GM19238 (cell line): ENCODE results near the gene ZBTB8B.
"Not testable (repeated sequence)": the region's sequence is repeated elsewhere in the genome, so short reads cannot be mapped to it uniquely, and the experiment has no call there.

Experiments used
- DNase-seq: peaks from one replicate; pipeline ENCODE4 v3.0.0; 2011; ENCODE audit warnings: low spot score; ENCODE audit not compliant: insufficient read length

ZBTB8B gene

GRCh38 chr1:32468791-32469190 is 3.9 kb downstream of the ZBTB8B start:
- DNase-seq: no peak

GRCh38 chr1:32470431-32470830 is 5.6 kb downstream of the ZBTB8B start:
- no peak for DNase-seq

GRCh38 chr1:32470991-32471694 is 6.3 kb downstream of the ZBTB8B start:
- DNase-seq: no peak

- no peak for DNase-seq
Measured at GRCh38 chr1:32471695-32472362, 7.0 kb downstream of the ZBTB8B start.

- not testable (repeated sequence) for DNase-seq
Measured at GRCh38 chr1:32472966-32473365, 8.1 kb downstream of the ZBTB8B start.

DNA sequence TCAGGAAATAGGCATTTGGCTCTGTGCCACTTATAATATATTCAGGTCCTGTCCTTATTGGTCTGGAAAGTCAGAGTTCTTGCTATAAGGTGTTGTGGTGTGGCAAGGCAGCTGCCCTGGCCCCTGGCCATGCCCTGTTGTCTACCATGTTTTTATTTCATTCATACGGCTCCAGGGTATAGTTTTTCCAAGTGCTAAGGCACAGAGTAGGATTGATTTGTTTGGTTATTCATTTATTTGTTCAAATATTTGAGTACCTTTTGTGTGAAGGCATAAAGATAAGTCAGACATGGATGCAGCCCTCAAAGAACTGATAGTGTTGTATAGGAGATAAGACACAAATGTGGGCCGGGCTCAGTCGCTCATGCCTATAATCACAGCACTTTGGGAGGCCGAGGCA is 10.1 kb downstream of the ZBTB8B start:
- DNase-seq: no peak

DNA sequence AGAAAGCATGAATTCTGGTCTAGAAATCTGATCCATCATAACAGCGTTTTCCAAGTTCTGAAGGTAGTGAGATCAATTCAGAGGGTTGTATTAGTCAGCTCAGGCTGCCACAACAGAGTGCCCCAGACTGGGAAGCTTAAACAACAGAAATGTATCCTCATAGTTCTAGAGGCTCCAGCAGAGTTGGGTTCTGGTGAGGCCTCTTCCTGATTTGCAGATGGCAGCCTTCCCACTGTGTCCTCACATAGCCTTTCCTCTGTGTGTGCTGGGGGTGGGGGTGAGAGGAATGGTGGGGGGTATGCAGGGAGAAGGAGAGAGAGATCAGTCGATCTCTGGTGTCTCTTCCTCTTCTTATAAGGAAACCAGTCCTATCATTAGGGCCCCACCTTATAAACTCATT is 15.1 kb downstream of the ZBTB8B start:
- no peak for DNase-seq

- DNase-seq: no peak
Measured at GRCh38 chr1:32480761-32481160, 15.9 kb downstream of the ZBTB8B start.

- not testable (repeated sequence) for DNase-seq
Measured at GRCh38 chr1:32481788-32482187, 16.9 kb downstream of the ZBTB8B start.

- no peak for DNase-seq
Measured at GRCh38 chr1:32485554-32486255, 20.8 kb downstream of the ZBTB8B start.

DNA sequence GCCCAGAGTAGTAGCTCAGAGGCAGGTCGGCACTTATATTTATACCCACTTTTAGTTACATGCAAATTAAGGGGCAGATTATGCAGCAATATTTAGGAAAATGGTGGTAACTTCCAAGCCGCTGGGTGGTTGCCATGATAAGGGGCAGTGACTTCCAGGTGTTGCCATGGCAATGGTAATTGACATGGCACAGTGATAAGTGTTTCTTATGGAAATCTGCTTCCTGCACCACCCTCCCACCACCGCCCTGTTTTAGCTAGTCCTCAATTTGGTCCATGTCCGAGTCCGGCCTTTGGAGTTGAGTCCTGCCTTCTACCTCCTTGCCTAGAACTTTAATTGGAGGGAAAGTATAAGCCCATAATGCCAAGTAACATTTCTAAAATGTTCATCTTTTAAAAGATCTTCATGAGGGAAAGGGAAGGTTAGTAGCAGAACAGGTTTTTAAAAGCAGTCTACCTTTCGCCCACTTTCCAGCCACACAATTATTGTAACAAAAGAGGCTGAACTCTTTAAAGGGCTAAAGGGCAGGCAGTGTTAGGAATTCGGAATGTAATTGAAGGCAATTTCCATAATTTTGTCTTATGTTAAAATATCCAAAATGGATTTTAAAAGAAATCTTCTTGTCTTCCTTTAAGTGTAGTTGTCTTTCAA is 21.7 kb downstream of the ZBTB8B start:
- DNase-seq: no peak

DNA sequence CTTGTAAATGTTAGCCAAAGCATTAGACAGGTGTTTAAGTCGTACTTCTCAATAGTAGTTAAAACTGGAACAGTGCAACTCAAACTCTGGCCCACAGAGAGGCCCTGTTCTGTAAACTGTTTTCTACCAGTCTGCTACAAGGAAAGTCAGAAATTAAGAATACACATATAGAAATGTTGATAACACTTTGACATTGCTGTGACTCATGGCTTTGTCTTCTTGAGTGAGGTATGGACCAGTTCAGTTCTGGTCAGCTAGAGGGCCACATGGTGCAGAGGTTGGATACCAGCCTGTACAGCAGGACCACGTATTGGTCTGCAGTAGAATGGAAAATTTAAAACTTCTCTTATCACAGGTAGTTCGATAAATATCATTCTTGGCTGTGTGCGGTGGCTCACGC is 22.3 kb downstream of the ZBTB8B start:
- DNase-seq: no peak

DNA sequence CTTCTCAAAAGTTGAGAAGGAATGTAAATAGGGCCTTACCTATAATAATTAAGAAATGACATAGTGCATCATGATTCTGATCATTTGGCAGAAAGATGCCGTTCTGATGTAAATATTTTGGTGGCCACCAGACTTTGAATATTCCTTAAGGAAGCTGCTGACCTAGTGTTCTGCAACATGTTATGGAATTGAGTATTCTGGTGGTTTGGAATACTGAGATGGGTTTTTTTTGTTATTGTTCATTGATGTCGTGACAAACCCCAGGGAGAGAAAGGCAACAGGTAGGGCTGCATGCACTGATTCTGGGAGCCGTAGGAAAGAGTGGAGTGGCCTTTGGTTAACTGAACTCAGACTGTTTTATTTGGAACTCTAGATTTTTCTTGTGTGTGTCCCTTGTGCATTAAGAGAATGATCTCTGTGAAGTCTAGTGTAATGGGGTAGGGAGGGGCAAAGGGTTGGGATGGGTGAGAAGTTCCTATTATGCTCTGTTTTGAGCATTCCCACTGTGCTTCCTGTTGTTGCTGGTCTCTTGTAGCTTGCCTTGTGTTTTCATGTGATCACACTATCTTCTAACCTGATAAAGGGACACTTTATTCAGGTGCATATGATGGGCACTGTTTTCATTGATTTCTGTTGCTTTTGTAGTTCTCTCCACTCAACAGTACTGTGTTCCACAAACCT is 25.0 kb downstream of the ZBTB8B start:
- no peak for DNase-seq

- no peak for DNase-seq
Measured at GRCh38 chr1:32491386-32491785, 26.5 kb downstream of the ZBTB8B start.

DNA sequence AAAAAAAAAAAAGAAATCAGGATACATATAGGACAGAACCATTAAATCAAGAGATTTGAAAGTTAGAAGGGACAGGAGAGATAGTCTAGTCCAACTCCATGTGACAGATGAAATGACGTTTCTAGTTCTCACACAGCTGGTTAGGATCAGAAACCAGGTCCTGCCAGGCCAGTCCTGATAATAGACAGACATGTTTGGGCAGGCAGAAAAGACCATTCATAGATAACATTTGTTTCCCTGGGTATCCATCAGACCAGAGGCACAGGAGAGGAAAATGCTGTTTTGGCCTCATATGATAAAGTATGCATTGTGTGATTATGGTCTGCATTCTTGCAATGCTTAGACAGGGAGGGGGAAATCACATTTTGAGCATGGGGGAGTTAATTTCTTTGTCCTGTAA is 29.3 kb downstream of the ZBTB8B start:
- DNase-seq: no peak

DNA sequence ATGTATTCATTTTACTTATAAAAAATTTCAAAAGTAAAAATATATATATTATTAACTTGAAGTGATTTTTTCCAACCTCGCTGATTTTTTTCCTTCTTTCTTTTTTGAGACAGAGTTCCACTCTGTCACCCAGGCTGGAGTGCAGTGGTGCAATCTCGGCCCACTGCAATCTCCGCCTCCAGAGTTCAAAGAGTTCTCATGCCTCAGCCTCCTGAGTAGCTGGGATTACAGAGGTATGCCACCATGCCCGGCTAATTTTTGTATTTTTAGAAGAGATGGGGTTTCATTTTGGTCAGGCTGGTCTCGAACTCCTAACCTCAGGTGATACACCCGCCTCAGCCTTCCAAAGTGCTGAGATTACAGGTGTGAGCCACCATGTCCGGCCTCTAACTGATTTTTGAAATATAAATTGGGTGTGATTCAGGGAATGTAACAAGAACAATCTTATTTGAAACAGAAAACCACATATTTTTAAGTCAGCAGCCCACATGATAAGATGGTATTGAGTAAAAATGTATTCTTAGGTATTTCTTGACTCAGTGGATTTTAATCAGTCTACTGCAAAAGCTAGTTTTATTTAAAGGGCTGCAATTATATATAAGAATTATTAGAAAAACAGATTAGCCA is 30.0 kb downstream of the ZBTB8B start:
- no peak for DNase-seq

DNA sequence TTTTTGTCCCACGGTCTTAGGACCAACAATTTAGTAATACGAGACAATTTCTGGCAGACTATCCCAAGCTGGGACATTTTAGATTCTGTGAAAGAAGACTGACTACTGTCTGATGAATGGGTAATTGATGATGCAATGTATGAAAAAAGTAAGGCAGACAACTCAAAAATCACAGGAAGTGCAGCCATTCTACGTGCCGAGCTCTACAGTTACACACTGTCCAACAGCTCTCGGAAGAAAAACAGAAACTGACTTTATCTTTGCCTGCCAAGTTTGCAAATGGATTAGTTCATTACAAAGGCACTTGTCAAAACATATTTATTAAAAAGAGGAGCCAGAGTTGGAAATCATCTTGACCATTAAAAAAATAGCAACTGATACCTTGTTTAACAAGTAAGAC is 31.3 kb downstream of the ZBTB8B start:
- DNase-seq: no peak

GRCh38 chr1:32498751-32499150 is 33.9 kb downstream of the ZBTB8B start:
- DNase-seq: no peak

- DNase-seq: peak; percentile 62
Measured at GRCh38 chr1:32500387-32501209, 35.7 kb downstream of the ZBTB8B start.

DNA sequence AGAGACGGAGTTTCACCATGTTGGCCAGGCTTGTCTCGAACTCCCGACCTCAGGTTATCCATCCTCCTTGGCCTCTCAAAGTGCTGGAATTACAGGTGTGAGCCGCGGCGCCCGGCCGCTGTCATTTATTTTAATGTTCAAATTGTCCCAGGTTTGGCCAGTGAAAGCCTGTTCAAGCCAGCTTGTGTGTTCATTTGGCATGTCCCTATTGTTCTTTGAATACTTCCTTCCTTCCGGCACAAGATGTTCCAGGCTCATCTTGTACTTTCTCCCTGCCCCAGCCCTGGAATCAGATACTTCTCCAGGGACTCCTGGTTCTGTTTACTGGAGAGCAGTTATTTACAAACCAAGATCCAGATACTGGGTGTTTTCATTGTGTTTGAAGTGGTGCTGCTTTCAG is 37.0 kb downstream of the ZBTB8B start:
- no peak for DNase-seq
